H1 (cell line): ENCODE data around the gene ZNF536. TPM values are rescaled to one million over a fixed set of nuclear protein-coding genes. Genes with fewer than 3 reads are reported as not detected.

Experiments used
- ATF3 ChIP-seq: IDR thresholded peaks from 2 replicates; pipeline ENCODE4 v1.6.1; 2011; ENCODE audit warnings: low read depth, mild to moderate bottlenecking, low read length; ENCODE audit not compliant: insufficient read depth
- CHD7 ChIP-seq: fragments of 300-600 bp; sonication (generic); IDR thresholded peaks from 2 replicates; pipeline ENCODE4 v1.7.1; 2012; ENCODE audit warnings: low read length, moderate library complexity, mild to moderate bottlenecking, inconsistent platforms; ENCODE audit not compliant: insufficient replicate concordance
- PHF8 ChIP-seq: fragments of 200-600 bp; sonication (generic); conservative IDR thresholded peaks from 2 replicates; pipeline ENCODE4 v1.7.1; 2012; ENCODE audit warnings: low read depth, mild to moderate bottlenecking, inconsistent platforms, low read length, moderate library complexity
- RBBP5 ChIP-seq: IDR thresholded peaks from 2 replicates; pipeline ENCODE4 v1.7.1; 2012; ENCODE audit warnings: low read depth, mild to moderate bottlenecking, inconsistent platforms, low read length, moderate library complexity, borderline replicate concordance
- TEAD4 ChIP-seq: IDR thresholded peaks from 2 replicates; pipeline ENCODE4 v1.6.1; 2012; ENCODE audit warnings: low read depth, low read length, inconsistent platforms, mixed read lengths
- polyA plus RNA-seq, 7 experiments: library from polyadenylated mRNA; depleted of rRNA in 3 of 7; stranded (reverse) in 5 of 7; unstranded in 2 of 7; fragments of >200 nt in 5 of 7; fragments of 200-250 nt in 2 of 7; gene quantifications; 1 replicate in 5 of 7; 2 replicates in 1 of 7; 4 replicates in 1 of 7; pipeline versions ENCODE4 v1.2.1 to v1.2.3, GENCODE V29; 2011 to 2013; ENCODE audit warnings: missing spikeins in 2 of 7, mixed read lengths in 2 of 7
- total RNA-seq: library from RNA; stranded (reverse); fragmentation: NEBNext Ultra II Directional; extraction: Animal tissue kit (Norgen Biotek cat#: 25700); gene quantifications from 2 replicates; pipeline ENCODE4 v1.2.1, GENCODE V29; 2021

Gene ZNF536
- total and polyA plus RNA-seq, 2 of the 8 experiments (the other 6 are each of a cell fraction or from before 2014, with no cell fraction given), result 0.09 to 0.11 TPM

- TF ChIP-seq CHD7, result no peak
- TF ChIP-seq TEAD4, result peak; percentile 91
- TF ChIP-seq ATF3, result no peak
- no peak for TF ChIP-seq RBBP5
- TF ChIP-seq PHF8, result no peak
Observed at GRCh38 chr19:30557927-30558557, 185.9 kb downstream of the ZNF536 start (continued).
